ENCODE data around the gene ZBED1. TPM values are rescaled to one million over a fixed set of nuclear protein-coding genes. Genes with fewer than 3 reads are reported as not detected.

ZBED1 gene
- total RNA-seq, 3 donors from 2014 or later: 28.0 to 38.3 (median 36.3) TPM

DNA sequence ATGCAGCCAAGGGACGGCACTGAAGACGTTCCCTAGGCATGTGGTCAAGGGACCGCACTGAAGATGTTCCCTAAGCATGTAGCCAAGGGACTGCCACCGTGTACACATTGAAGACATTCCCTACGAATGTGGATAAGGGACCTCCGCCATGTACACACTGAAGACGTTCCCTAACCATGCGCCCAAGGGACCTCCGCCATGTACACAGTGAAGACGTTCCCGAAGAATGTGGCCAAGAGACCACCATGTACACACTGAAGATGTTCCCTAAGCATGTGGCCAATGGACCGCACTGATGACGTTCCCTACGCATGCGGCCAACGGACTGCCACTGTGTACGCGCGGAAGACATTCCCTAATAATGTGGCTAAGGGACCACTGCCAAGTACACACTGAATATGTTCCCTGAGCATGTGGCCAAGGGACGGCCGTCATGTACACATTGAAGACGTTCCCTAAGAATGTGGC lies 48.4 kb downstream of the ZBED1 start:
- Mint-ChIP-seq H3K27me3 (ENCODE audit: low read depth) (no peaks in the 10 kb centered on the region), H3K9me3 (no peaks in the 10 kb centered on the region), H3K4me1 (ENCODE audit: low read depth) (peaks cover 7% of the 10 kb centered on the region), H3K4me3 (no peak overlapping the region), H3K36me3 (ENCODE audit: insufficient read depth) (peaks cover 8% of the 10 kb centered on the region)
- no peak for DNase-seq
- no peak for ATAC-seq

DNA sequence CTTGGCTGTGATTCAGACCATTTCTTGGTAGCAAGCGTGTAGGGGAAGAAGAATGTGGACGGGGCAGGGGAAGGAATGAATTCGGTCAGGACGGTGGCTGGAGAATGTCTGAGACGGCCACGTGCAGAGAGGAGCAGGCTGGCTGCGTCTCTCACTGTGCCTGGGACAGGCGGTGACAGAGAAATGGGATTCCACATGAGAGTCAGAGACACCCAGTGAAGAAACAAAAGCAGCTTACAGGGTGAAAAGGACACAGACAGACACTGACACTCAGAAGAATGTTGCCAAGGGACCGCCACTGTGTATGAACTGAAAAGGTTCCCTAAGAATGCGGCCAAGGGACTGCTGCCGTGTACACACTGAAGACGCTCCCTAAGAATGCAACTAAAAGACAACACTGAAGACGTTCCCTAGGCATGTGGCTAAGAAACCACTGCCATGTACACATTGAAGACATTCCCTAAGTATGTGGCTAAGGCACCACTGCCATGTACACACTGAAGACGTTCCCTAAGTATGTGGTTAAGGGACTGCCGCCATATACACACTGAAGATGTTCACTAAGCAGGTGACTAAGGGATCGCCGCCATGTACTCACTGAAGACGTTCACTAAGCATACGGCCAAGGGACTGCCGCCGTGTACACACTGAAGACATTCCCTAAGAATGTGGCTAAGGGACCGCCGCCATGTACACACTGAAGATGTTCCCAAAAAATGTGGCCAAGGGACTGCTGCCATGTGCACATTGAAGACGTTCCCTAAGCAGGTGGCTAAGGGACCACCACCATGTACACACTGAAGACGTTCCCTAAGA lies 49.1 kb downstream of the ZBED1 start:
- Mint-ChIP-seq H3K36me3 (ENCODE audit: insufficient read depth) (peaks cover 9% of the 10 kb centered on the region), H3K9me3 (no peaks in the 10 kb centered on the region), H3K27me3 (ENCODE audit: low read depth) (no peaks in the 10 kb centered on the region), H3K4me3 (no peak overlapping the region), H3K4me1 (ENCODE audit: low read depth) (peaks cover 6% of the 10 kb centered on the region)
- ATAC-seq (no peak), DNase-seq (no peak)

DNA sequence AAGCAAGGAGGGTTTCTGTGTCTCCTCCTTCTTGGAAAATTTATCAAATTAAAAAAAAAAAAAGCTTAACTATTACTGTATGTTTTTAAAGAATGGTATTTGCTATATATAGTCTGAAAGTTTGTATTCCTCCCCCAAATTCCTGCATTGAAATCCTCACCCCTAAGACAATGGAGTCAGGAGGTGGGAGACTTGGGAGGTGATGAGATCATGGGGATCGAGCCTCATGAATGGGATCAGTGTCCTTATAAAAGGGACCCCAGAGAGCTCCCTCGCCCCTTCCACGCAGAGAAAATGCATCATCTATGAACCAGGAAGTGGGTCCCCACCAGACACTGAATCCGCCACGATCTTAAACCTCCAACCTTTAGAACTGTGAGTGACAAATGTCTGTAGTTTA lies 50.1 kb downstream of the ZBED1 start:
- no peaks in the 10 kb centered on the region for H3K9me3 Mint-ChIP-seq
- H3K36me3 Mint-ChIP-seq (ENCODE audit: insufficient read depth): peaks cover 12% of the 10 kb centered on the region
- H3K27me3 Mint-ChIP-seq (ENCODE audit: low read depth): no peaks in the 10 kb centered on the region
- peaks cover 3% of the 10 kb centered on the region for H3K4me1 Mint-ChIP-seq (ENCODE audit: low read depth)
- DNase-seq: no peak
- H3K4me3 Mint-ChIP-seq: no peak overlapping the region
- no peak for ATAC-seq

DNA sequence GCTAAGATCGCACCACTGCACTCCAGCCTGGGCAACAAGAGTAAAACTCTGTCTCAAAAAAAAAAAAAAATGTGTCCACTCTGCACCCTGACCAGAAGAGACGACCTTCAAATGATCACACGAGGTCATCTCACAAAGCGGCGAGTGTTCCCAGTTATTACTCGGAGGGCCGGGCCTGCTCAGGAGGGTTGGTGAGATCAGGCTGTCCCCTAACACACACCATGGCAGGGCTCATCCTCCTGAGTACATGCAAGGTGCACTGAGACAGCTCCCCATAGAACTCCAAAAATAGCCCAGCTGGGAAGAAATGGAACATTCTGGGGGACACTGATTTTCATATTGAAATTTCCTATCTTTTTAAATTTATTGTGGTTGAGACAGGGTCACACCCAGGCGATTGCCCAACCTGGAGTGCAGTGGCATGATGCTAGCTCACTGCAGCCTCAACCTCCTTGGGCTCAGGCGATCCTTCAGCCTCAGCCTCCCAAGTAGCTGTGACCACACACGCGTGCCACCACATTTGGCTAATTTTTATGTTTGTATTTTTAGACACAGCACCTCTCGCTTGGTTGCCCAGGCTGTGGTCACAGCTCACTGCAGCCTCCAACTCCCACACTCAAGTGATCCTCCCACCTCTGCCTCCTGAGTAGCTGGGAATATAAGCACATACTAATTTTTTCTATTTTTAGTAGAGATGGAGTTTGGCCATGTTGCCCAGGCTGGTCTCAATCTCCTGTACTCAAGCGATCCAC lies 51.5 kb downstream of the ZBED1 start:
- Mint-ChIP-seq H3K9me3 (no peaks in the 10 kb centered on the region), H3K27me3 (ENCODE audit: low read depth) (no peaks in the 10 kb centered on the region), H3K4me1 (ENCODE audit: low read depth) (peaks cover 3% of the 10 kb centered on the region), H3K4me3 (no peak overlapping the region), H3K36me3 (ENCODE audit: insufficient read depth) (peaks cover 12% of the 10 kb centered on the region)
- ATAC-seq (no peak), DNase-seq (no peak)

DNA sequence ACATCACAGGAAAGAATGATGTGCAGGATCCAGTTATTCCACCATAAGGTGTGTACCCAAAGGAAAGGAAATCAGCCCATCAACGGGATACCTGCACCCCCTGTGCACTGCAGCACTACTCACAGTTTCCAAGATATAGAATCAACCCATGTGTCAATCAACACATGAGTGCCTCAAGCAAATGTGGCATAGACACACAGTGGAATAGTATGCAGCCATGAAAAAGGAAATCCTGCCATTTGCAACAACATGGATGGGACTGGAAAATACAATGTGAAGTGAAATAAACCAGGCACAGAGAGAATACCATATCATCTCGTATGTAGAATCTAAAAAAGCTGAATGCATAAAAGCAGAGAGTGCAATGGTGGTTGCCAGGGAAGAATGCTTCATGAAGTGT lies 53.3 kb downstream of the ZBED1 start:
- no peak for ATAC-seq
- no peak overlapping the region for H3K4me3 Mint-ChIP-seq
- no peak for DNase-seq
- peaks cover 3% of the 10 kb centered on the region for H3K4me1 Mint-ChIP-seq (ENCODE audit: low read depth)
- H3K9me3 Mint-ChIP-seq: no peaks in the 10 kb centered on the region
- no peaks in the 10 kb centered on the region for H3K27me3 Mint-ChIP-seq (ENCODE audit: low read depth)
- peaks cover 10% of the 10 kb centered on the region for H3K36me3 Mint-ChIP-seq (ENCODE audit: insufficient read depth)

DNA sequence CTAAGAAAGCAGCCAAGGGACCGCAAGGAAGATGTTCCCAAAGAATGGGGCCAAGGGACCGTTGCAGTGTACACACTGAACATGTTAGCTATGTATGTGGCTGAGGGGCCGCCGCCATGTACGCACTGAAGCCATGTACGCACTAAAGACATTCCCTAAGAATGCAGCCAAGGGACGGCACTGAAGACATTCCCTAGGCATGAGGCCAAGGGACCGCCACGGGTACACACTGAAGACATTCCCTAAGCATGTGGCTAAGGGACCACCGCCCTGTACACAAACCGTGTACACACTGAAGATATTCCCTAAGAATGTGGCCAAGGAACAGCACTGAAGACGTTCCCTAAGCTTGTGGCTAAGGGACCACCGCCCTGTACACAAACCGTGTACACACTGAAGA lies 54.0 kb downstream of the ZBED1 start:
- Mint-ChIP-seq H3K27me3 (ENCODE audit: low read depth) (no peaks in the 10 kb centered on the region), H3K36me3 (ENCODE audit: insufficient read depth) (peaks cover 8% of the 10 kb centered on the region), H3K9me3 (no peaks in the 10 kb centered on the region), H3K4me1 (ENCODE audit: low read depth) (peaks cover 3% of the 10 kb centered on the region), H3K4me3 (no peak overlapping the region)
- ATAC-seq (no peak), DNase-seq (no peak)

DNA sequence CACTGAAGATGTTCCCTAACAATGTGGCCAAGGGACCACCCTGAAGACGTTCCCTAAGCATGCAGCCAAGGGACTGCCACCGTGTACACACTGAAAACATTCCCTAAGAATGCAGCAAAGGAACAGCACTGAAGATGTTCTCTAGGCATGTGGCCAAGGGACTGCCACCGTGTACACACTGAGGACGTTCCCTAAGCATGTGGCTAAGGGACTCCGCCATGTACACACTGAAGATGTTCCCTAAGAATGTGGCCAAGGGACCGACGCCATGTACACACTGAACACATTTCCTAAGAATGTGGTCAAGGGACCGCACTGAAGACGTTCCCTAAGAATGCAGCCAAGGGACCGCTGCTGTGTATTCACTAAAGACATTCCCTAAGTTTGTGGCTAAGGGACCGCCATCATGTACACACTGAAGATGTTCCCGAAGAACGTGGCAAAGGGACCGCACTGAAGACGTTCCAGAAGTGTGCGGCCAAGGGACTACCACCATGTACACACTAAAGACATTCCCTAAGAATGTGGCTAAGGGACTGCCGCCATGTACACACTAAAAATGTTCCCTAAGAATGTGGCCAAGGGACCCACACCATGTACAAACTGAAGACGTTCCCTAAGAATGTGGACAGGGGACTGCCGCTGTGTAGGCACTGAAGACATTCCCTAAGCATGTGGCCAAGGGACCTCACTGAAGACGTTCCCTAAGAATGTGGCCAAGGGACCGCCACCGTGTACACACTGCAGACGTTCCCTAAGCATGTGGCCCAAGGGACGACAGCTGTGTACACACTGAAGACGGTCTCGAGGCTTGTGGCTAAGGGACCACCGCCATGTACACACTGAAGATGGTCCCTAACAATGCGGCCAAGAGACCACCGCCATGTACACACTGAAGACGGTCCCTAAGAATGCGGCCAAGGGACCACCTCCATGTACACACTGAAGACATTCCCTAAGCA lies 54.8 kb downstream of the ZBED1 start:
- H3K4me3 Mint-ChIP-seq: no peak overlapping the region
- H3K9me3 Mint-ChIP-seq: no peaks in the 10 kb centered on the region
- ATAC-seq: no peak
- H3K27me3 Mint-ChIP-seq (ENCODE audit: low read depth): no peaks in the 10 kb centered on the region
- no peak for DNase-seq
- H3K4me1 Mint-ChIP-seq (ENCODE audit: low read depth): no peaks in the 10 kb centered on the region
- peaks cover 12% of the 10 kb centered on the region for H3K36me3 Mint-ChIP-seq (ENCODE audit: insufficient read depth)

DNA sequence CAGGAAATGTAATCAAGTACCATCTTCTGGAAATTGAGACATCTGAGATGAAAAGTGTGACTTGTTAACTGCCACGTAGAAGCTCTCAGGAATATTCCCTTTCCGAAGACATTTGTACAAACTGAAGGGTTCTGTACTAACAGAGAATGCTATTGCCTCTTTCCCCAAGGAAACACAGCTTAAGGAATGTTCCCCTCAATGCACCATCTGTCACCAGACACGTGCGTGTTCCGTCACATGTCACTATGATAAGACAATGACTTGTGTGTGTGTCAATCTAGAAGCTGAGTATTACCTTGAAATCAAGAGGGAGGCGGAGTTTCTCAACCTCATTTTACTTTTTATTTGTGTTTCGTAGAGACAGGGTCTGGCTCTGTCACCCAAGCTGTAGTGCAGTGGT lies 58.1 kb downstream of the ZBED1 start:
- H3K27me3 Mint-ChIP-seq (ENCODE audit: low read depth): no peaks in the 10 kb centered on the region
- H3K36me3 Mint-ChIP-seq (ENCODE audit: insufficient read depth): peaks cover 23% of the 10 kb centered on the region
- H3K4me3 Mint-ChIP-seq: no peak overlapping the region
- H3K9me3 Mint-ChIP-seq: no peaks in the 10 kb centered on the region
- no peaks in the 10 kb centered on the region for H3K4me1 Mint-ChIP-seq (ENCODE audit: low read depth)
- DNase-seq (no peak), ATAC-seq (no peak)

DNA sequence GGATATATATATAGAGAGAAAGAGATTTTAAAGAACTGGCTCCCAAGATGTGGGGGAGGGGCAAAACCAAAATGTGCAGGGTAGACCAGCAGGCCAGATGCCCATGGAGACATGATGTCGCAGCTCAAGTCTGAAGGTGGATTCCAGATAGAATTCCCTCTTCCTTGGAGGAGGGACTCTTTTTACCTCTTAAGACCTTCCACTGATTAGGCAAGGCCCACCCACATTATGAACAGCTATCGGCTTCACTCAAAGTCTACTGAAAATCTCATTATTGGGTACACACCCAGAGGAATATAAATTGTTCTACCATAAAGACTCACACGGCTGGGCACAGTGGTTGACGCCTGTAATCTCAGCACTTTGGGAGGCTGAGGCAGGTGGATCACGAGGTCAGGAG lies 59.3 kb downstream of the ZBED1 start:
- no peak for DNase-seq
- Mint-ChIP-seq H3K4me3 (no peak overlapping the region), H3K27me3 (ENCODE audit: low read depth) (no peaks in the 10 kb centered on the region), H3K36me3 (ENCODE audit: insufficient read depth) (peaks cover 22% of the 10 kb centered on the region), H3K9me3 (no peaks in the 10 kb centered on the region), H3K4me1 (ENCODE audit: low read depth) (no peaks in the 10 kb centered on the region)
- no peak for ATAC-seq

DNA sequence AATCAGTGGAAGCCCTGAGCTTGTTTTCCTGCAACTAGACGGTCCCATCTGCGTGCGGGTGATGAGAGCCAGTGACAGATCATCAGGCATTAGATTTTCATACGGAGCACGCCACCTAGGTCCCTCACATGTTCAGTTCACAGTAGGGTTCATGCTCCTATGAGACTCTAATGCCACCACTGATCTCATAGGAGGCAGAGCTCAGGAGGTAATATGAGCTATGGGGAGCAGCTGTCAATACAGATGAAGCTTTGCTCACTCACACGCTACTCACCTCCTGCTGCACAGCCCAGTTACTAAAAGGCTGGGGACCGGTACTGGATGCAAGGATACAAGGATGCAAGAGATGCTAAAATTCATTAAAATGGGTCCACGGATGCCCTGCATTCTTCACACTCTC lies 61.2 kb downstream of the ZBED1 start:
- Mint-ChIP-seq H3K36me3 (ENCODE audit: insufficient read depth) (peaks cover 27% of the 10 kb centered on the region), H3K4me3 (no peak overlapping the region), H3K27me3 (ENCODE audit: low read depth) (no peaks in the 10 kb centered on the region), H3K9me3 (no peaks in the 10 kb centered on the region), H3K4me1 (ENCODE audit: low read depth) (peaks cover 2% of the 10 kb centered on the region)
- ATAC-seq (no peak), DNase-seq (no peak)

Other genes with a start within 250 kb of the ZBED1 start
- gene DHRSX, start within 50 bp of the ZBED1 start, total RNA-seq: 10 to 100 TPM; 19.3 to 23.2 (median 22.0) TPM
- 100 to 1,000 TPM; 138 to 219 (median 164) TPM for gene CD99, start 190.3 kb upstream of the ZBED1 start, total RNA-seq

All from activated T-cell treated with anti-CD3 and anti-CD28 coated beads, Interleukin-2, amount 50 U/mL, for 4 hours (primary cell).